H9 (cell line): ENCODE data around the gene PLCB1. TPM values are rescaled to one million over a fixed set of nuclear protein-coding genes. Genes with fewer than 3 reads are reported as not detected.

Experiments
- DNase-seq: peaks from one replicate; pipeline ENCODE4 v3.0.0-alpha.2; 2017
- H2AFZ ChIP-seq: one replicate; pipeline ENCODE4 v1.6.1; 2013; ENCODE audit warnings: mild to moderate bottlenecking, low read length, control low read depth, moderate library complexity
- H2AK5ac ChIP-seq: 2 replicates; pipeline ENCODE4 v1.6.1; 2013; ENCODE audit warnings: low read length, control low read depth, mixed read lengths; ENCODE audit not compliant: insufficient read length
- H2BK120ac ChIP-seq: one replicate; pipeline ENCODE4 v1.6.1; 2013; ENCODE audit warnings: low read depth, mild to moderate bottlenecking, low read length, control low read depth, inconsistent platforms; ENCODE audit not compliant: poor library complexity, severe bottlenecking
- H2BK12ac ChIP-seq: 2 replicates; pipeline ENCODE4 v1.6.1; 2013; ENCODE audit warnings: low read length, control low read depth, mixed read lengths, low read depth; ENCODE audit not compliant: insufficient read length
- H2BK15ac ChIP-seq: 2 replicates; pipeline ENCODE4 v1.6.1; 2013; ENCODE audit warnings: low read depth, low read length, control low read depth
- H2BK20ac ChIP-seq: one replicate; pipeline ENCODE4 v1.6.1; 2013; ENCODE audit warnings: low read depth, mild to moderate bottlenecking, low read length, control low read depth, inconsistent platforms; ENCODE audit not compliant: poor library complexity, severe bottlenecking
- H2BK5ac ChIP-seq: 2 replicates; pipeline ENCODE4 v1.6.1; 2013; ENCODE audit warnings: low read length, control low read depth, mixed read lengths; ENCODE audit not compliant: insufficient read length
- H3K14ac ChIP-seq: 2 replicates; pipeline ENCODE4 v1.6.1; 2013; ENCODE audit warnings: low read length, control low read depth; ENCODE audit not compliant: insufficient read depth
- H3K18ac ChIP-seq: 2 replicates; pipeline ENCODE4 v1.6.1; 2013; ENCODE audit warnings: low read depth, mild to moderate bottlenecking, mixed read lengths, low read length, control low read depth; ENCODE audit not compliant: insufficient read length
- H3K23ac ChIP-seq: 2 replicates; pipeline ENCODE4 v1.6.1; 2013; ENCODE audit warnings: low read length, control low read depth, mixed read lengths, low read depth; ENCODE audit not compliant: insufficient read length
- H3K23me2 ChIP-seq: 2 replicates; pipeline ENCODE4 v1.6.1; 2013; ENCODE audit warnings: low read depth, mild to moderate bottlenecking, mixed read lengths, low read length, control low read depth; ENCODE audit not compliant: insufficient read length, poor library complexity, severe bottlenecking
- H3K27ac ChIP-seq: 2 replicates; pipeline ENCODE4 v1.5.1; 2013; ENCODE audit warnings: low read length, control low read depth, mixed read lengths, low read depth; ENCODE audit not compliant: insufficient read length
- H3K27me3 ChIP-seq: 2 replicates; pipeline ENCODE4 v1.6.1; 2013; ENCODE audit warnings: low read length, control low read depth, inconsistent platforms; ENCODE audit not compliant: insufficient read depth
- H3K4ac ChIP-seq: 2 replicates; pipeline ENCODE4 v1.6.1; 2013; ENCODE audit warnings: low read depth, mild to moderate bottlenecking, control low read depth, inconsistent platforms, low read length, moderate library complexity
- H3K4me1 ChIP-seq: 2 replicates; pipeline ENCODE4 v1.6.1; 2013; ENCODE audit warnings: low read length, control low read depth, inconsistent platforms; ENCODE audit not compliant: insufficient read depth
- H3K4me2 ChIP-seq: 2 replicates; pipeline ENCODE4 v1.6.1; 2013; ENCODE audit warnings: low read length, control low read depth, mixed read lengths; ENCODE audit not compliant: insufficient read length, insufficient read depth
- H3K56ac ChIP-seq: 2 replicates; pipeline ENCODE4 v1.6.1; 2013; ENCODE audit warnings: low read depth, mild to moderate bottlenecking, mixed read lengths, low read length, control low read depth; ENCODE audit not compliant: insufficient read length
- H3K79me1 ChIP-seq: 2 replicates; pipeline ENCODE4 v1.6.1; 2013; ENCODE audit warnings: low read depth, mild to moderate bottlenecking, moderate library complexity, low read length, control low read depth, inconsistent platforms; ENCODE audit not compliant: insufficient read depth, poor library complexity, severe bottlenecking
- H3K79me2 ChIP-seq: 2 replicates; pipeline ENCODE4 v1.6.1; 2013; ENCODE audit warnings: low read length, control low read depth, inconsistent platforms; ENCODE audit not compliant: insufficient read depth
- H3K9ac ChIP-seq: 2 replicates; pipeline ENCODE4 v1.6.1; 2013; ENCODE audit warnings: low read length, control low read depth, mixed read lengths; ENCODE audit not compliant: insufficient read length; ENCODE audit errors: extremely low read depth
- H3K9me3 ChIP-seq: one replicate; pipeline ENCODE4 v1.6.1; 2013; ENCODE audit warnings: low read depth, low read length, inconsistent platforms; ENCODE audit not compliant: control insufficient read depth
- H3T11ph ChIP-seq: one replicate; pipeline ENCODE4 v1.6.1; 2013; ENCODE audit warnings: mild to moderate bottlenecking, low read length, control low read depth, inconsistent platforms
- H4K20me1 ChIP-seq: one replicate; pipeline ENCODE4 v1.6.1; 2013; ENCODE audit not compliant: control insufficient read depth, insufficient read length, insufficient read depth
- H4K5ac ChIP-seq: 2 replicates; pipeline ENCODE4 v1.6.1; 2013; ENCODE audit warnings: low read depth, mild to moderate bottlenecking, mixed read lengths, low read length, control low read depth; ENCODE audit not compliant: insufficient read length
- H4K8ac ChIP-seq: replicated peaks from 2 replicates; pipeline ENCODE4 v1.6.1; 2013; ENCODE audit warnings: low read length, control low read depth, mixed read lengths, low read depth; ENCODE audit not compliant: insufficient read length
- H4K91ac ChIP-seq: 2 replicates; pipeline ENCODE4 v1.6.1; 2013; ENCODE audit warnings: low read depth, mild to moderate bottlenecking, moderate library complexity, mixed read lengths, low read length, control low read depth; ENCODE audit not compliant: insufficient read length
- H3K27ac Mint-ChIP-seq, 3 experiments: 2 replicates in 2 of 3; 3 replicates in 1 of 3; pipeline ENCODE4 v1.8.0; 2020 to 2021; ENCODE audit warnings: mixed read lengths in 3 of 3, mild to moderate bottlenecking in 1 of 3, moderate library complexity in 1 of 3
- H3K27me3 Mint-ChIP-seq: 2 replicates; pipeline ENCODE4 v1.8.0; 2021; ENCODE audit warnings: low read depth, mild to moderate bottlenecking, moderate library complexity, mixed read lengths
- H3K36me3 Mint-ChIP-seq, 3 experiments: 2 replicates in 2 of 3; 3 replicates in 1 of 3; pipeline ENCODE4 v1.8.0; 2020 to 2021; ENCODE audit warnings: low read depth in 3 of 3, mixed read lengths in 3 of 3; ENCODE audit not compliant: insufficient read depth in 1 of 3
- H3K4me1 Mint-ChIP-seq, 2 experiments: 2 replicates each; pipeline ENCODE4 v1.8.0; 2020; ENCODE audit warnings: mixed read lengths in 2 of 2
- H3K4me3 Mint-ChIP-seq, 2 experiments: 2 replicates in 1 of 2; 3 replicates in 1 of 2; pipeline ENCODE4 v1.8.0; 2020 to 2021; ENCODE audit warnings: mild to moderate bottlenecking in 2 of 2, mixed read lengths in 2 of 2, moderate library complexity in 1 of 2
- H3K9me3 Mint-ChIP-seq, 2 experiments: 2 replicates in 1 of 2; 3 replicates in 1 of 2; pipeline ENCODE4 v1.8.0; 2020; ENCODE audit warnings: mild to moderate bottlenecking in 2 of 2, mixed read lengths in 2 of 2, moderate library complexity in 1 of 2
- CTCF ChIP-seq: fragments of 200-600 bp; sonication (generic); conservative IDR thresholded peaks from 3 replicates; pipeline ENCODE4 v1.8.0; 2021; ENCODE audit warnings: antibody characterized with exemption, mild to moderate bottlenecking
- WGBS: extraction: QIAGEN DNeasy Blood & Tissue Kit; methylation state at CpG from one replicate; pipeline ENCODE4 v1.1.7; 2013; ENCODE audit warnings: missing lambda C conversion rate, low lambda C conversion rate, mixed read lengths; ENCODE audit not compliant: insufficient read length; ENCODE audit errors: extremely low coverage; 5-methylcytosine and 5-hydroxymethylcytosine counted together
- total RNA-seq: library from RNA; stranded (reverse); gene quantifications from 2 replicates; pipeline ENCODE4 v1.2.1, GENCODE V29; 2021

PLCB1 gene
- total RNA-seq, 1 experiment from 2014 or later, result 11.5 TPM

GRCh38 chr20:8390037-8390433 lies 258.0 kb downstream of the PLCB1 start:
- Histone ChIP-seq H2BK5ac (no peak overlapping the region), H3K79me2 (no peaks in the 10 kb centered on the region), H2BK12ac (no peak overlapping the region), H4K8ac (no peak overlapping the region), H3K9ac (no peak overlapping the region), H3K9me3 (no peaks in the 10 kb centered on the region), H2AFZ (no peak overlapping the region), H3K23ac (no peak overlapping the region), H4K91ac (no peak overlapping the region), H3K27me3 (no peaks in the 10 kb centered on the region), H4K20me1 (no peaks in the 10 kb centered on the region), H3K56ac (no peak overlapping the region), H2BK20ac (no peak overlapping the region), H3K27ac (no peak overlapping the region), H3K4ac (no peak overlapping the region), H3K18ac (no peak overlapping the region), H3T11ph (no peak overlapping the region), H3K4me1 (no peaks in the 10 kb centered on the region), H2BK15ac (no peak overlapping the region), H3K79me1 (no peaks in the 10 kb centered on the region), H3K23me2 (no peaks in the 10 kb centered on the region), H2BK120ac (no peak overlapping the region), H2AK5ac (no peak overlapping the region), H3K14ac (no peak overlapping the region), H4K5ac (no peak overlapping the region), H3K4me2 (no peak overlapping the region)
- H3K36me3 Mint-ChIP-seq, result no peaks in the 10 kb centered on the region
- peaks cover 5 to 8% of the 10 kb centered on the region in 2 experiments; a peak in 3 of 4 replicates for H3K4me1 Mint-ChIP-seq
- no CpG with 5 or more reads among the region's 5 CpGs for whole genome bisulfite sequencing
- H3K27me3 Mint-ChIP-seq, result no peaks in the 10 kb centered on the region
- H3K27ac Mint-ChIP-seq, result peak overlapping the region in 1 of 3 experiments; percentile 58; a peak in 1 of 7 replicates
- no peak for DNase-seq
- H3K9me3 Mint-ChIP-seq, result no peaks in the 10 kb centered on the region
- no peak for TF ChIP-seq CTCF
- no peak overlapping the region for H3K4me3 Mint-ChIP-seq
